AG09319 (cell line): ENCODE results near the gene RASAL2.

Experiments used
- DNase-seq: peaks from one replicate; pipeline ENCODE4 v3.0.0-alpha.2; 2010; ENCODE audit warnings: low read depth; ENCODE audit errors: extremely low read depth
- TF ChIP-seq, protein P1 (sequence below): IDR thresholded peaks from 2 replicates; pipeline ENCODE4 v1.5.1; 2011; ENCODE audit warnings: low read depth, mild to moderate bottlenecking, inconsistent platforms, low read length, moderate library complexity

The RASAL2 gene

DNA sequence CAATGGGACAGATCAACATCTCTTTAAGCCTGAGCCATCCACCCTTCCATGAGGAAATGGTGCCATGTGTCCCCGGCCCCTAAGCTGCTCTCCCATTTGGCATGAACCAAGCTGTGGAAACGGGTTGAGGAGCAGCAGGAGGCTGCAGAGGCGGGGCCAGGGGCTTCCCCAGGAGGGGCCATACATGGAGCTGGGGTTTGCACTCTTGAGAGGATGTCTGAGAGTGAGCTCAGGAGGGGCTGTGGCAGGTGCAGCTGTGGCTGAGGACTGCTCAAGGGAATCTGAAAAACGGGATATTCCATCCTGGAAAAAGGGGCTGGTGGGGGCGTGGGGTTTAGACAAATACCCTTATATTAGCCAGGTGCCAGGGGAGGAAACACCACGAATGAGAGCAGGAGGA lies 409.9 kb downstream of the RASAL2 start:
- TF ChIP-seq, protein P1, sequence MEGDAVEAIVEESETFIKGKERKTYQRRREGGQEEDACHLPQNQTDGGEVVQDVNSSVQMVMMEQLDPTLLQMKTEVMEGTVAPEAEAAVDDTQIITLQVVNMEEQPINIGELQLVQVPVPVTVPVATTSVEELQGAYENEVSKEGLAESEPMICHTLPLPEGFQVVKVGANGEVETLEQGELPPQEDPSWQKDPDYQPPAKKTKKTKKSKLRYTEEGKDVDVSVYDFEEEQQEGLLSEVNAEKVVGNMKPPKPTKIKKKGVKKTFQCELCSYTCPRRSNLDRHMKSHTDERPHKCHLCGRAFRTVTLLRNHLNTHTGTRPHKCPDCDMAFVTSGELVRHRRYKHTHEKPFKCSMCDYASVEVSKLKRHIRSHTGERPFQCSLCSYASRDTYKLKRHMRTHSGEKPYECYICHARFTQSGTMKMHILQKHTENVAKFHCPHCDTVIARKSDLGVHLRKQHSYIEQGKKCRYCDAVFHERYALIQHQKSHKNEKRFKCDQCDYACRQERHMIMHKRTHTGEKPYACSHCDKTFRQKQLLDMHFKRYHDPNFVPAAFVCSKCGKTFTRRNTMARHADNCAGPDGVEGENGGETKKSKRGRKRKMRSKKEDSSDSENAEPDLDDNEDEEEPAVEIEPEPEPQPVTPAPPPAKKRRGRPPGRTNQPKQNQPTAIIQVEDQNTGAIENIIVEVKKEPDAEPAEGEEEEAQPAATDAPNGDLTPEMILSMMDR = no peak
- DNase-seq = no peak

DNA sequence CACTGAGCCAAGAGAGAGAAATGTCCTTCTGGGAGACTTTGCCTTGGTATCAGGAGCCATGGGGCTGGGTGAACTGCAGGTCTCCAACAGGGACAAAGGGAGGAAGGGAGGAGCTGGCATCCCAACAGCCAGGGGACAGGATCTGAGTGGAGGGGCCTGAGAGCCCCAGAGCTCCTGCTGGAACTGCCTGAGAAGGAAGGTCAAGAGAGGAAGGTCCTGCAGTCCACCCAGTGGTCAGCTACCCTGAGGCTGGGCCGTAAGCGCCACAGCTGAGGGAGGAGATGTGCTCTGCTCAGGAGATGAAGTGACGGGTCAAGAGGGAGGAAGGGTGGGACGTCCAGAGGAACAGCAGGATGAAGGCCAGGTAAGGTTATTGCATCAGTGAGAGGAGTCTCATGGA lies 410.4 kb downstream of the RASAL2 start:
- TF ChIP-seq, protein P1 = no peak
- DNase-seq = no peak

DNA sequence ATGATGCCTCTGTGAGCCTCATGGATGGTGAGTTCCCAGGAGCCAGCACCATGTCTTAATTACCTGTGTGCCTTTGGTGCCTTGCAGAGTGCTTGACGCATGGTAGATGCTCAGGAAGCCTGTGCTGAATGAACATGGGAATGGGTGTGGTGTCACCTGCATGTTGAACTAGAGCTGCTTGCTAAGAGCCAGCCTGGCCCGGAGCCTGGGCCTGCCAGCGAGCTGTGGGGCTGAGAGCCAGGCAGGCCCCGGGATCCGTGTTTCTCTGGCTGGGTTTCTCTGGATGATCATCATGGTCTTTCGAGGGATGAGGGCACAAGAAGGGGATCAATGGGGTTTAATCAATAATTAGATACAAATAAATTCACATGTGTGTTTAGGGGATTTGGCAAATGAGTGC lies 412.3 kb downstream of the RASAL2 start:
- TF ChIP-seq, protein P1 = no peak
- no peak for DNase-seq

GRCh38 chr1:178506669-178507068 lies 412.8 kb downstream of the RASAL2 start:
- DNase-seq = no peak
- TF ChIP-seq, protein P1 = no peak

GRCh38 chr1:178509414-178510007 lies 415.6 kb downstream of the RASAL2 start:
- TF ChIP-seq, protein P1 = no peak
- DNase-seq = no peak

DNA sequence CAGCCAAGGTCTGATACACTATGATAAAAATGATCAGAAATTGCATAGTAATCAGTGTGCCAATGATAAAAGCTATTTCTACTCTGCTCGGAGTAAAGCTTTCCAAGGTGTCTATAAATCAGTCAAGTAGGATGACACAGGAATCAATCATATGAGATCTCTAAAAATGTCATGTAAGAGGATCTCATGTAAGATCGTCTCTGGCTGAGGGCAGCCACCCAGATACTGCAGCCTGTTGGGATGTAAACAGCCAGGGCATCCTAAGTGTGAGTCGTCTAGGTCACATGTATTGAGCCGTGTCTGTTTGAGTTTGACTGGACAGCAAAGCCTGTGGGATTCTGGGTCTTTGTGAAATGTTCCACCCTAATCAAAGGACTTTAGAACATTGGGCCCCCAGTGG lies 416.3 kb downstream of the RASAL2 start:
- TF ChIP-seq, protein P1 = no peak
- no peak for DNase-seq

DNA sequence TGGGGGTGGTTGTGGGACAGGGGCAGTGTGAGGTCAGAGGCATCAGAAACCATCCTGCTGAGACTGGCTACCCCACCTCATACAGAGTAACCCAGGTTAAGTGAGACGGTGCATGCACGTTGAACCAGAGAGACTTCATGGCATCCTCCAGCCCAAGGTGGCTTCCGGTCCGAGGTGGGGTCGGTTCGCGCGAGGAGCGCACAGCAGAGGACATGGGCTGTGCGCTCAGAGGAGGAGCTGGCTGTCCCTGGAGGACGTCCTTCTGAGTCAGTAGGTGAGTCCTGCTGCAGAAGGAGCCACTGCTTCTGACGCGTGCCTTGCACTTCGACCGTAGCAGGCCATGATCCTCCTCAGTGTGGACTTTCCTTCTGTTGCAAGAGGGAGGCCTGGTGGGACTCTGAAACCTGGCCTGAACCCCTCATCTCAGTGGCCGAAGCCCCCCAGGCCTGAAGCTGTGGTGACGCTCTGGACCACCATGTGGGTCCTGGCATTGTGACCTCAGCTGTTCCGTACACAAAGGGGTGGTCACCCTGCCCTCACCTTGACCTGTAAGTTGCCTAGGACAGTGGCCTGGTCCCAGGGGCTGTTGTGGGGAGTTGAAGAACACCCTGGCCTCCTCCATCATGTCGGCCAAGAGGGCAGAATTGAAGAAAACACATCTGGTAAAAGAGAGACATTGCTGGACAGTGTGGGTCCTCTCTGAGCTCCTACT lies 418.8 kb downstream of the RASAL2 start, which contains the start of gene TEX35:
Gene TEX35, plus strand, starts transcription at position 544 of the 712 bp plus-strand sequence. Its CDS starts 80 bp downstream, at position 624.
- no peak for DNase-seq
- TF ChIP-seq, protein P1 = no peak
